Liver (tissue), 9 donors: Measurements from ENCODE around the gene ERC2. TPM values are rescaled to one million over a fixed set of nuclear protein-coding genes. Genes with fewer than 3 reads are reported as not detected.

Experiments
- DNase-seq: peaks from one replicate; pipeline ENCODE4 v3.0.0-alpha.2; 2017; ENCODE audit warnings: low spot score
- H3K27ac ChIP-seq, 2 donors: one replicate each; pipeline ENCODE4 v1.7.0; 2013; ENCODE audit warnings: inconsistent platforms in 2 of 2, low read length in 2 of 2, control low read depth in 1 of 2, low read depth in 1 of 2, mild to moderate bottlenecking in 1 of 2
- H3K27me3 ChIP-seq, 4 donors: one replicate each; pipeline versions ENCODE4 v1.6.1 to v1.7.0; 2013; ENCODE audit warnings: low read length in 3 of 4, inconsistent platforms in 1 of 4, mild to moderate bottlenecking in 1 of 4, moderate library complexity in 1 of 4; ENCODE audit not compliant: control insufficient read depth in 4 of 4, insufficient read depth in 4 of 4
- H3K36me3 ChIP-seq, 4 donors: one replicate each; pipeline versions ENCODE4 v1.6.1 to v1.7.0; 2013; ENCODE audit warnings: low read length in 3 of 4, mild to moderate bottlenecking in 3 of 4, low read depth in 1 of 4, moderate library complexity in 1 of 4; ENCODE audit not compliant: control insufficient read depth in 4 of 4, insufficient read depth in 3 of 4
- H3K4me1 ChIP-seq, 4 donors: one replicate each; pipeline versions ENCODE4 v1.6.1 to v1.7.0; 2013; ENCODE audit warnings: low read length in 3 of 4, mild to moderate bottlenecking in 3 of 4, moderate library complexity in 1 of 4; ENCODE audit not compliant: control insufficient read depth in 4 of 4, insufficient read depth in 4 of 4
- H3K4me3 ChIP-seq, 3 donors: one replicate each; pipeline versions ENCODE4 v1.6.1 to v1.7.0; 2013; ENCODE audit warnings: low read length in 3 of 3, control low read depth in 1 of 3, low read depth in 1 of 3, mild to moderate bottlenecking in 1 of 3
- H3K9ac ChIP-seq, 2 donors: one replicate each; pipeline ENCODE4 v1.7.0; 2013; ENCODE audit warnings: low read length in 2 of 2, mild to moderate bottlenecking in 2 of 2, moderate library complexity in 2 of 2, control low read depth in 1 of 2, low read depth in 1 of 2
- H3K9me3 ChIP-seq, 4 donors: one replicate each; pipeline versions ENCODE4 v1.6.1 to v1.7.0; 2013; ENCODE audit warnings: low read length in 3 of 4; ENCODE audit not compliant: control insufficient read depth in 4 of 4
- FOXA1 ChIP-seq: IDR thresholded peaks from 2 replicates; pipeline ENCODE4 v1.6.1; 2016; ENCODE audit warnings: antibody characterized with exemption
- FOXA2 ChIP-seq: IDR thresholded peaks from 2 replicates; pipeline ENCODE4 v1.6.1; 2016; ENCODE audit warnings: antibody characterized with exemption
- GABPA ChIP-seq, 2 donors: IDR thresholded peaks in 1 of 2; conservative IDR thresholded peaks in 1 of 2; 2 replicates each; pipeline ENCODE4 v1.6.1; 2016; ENCODE audit warnings: antibody characterized with exemption in 2 of 2, mild to moderate bottlenecking in 1 of 2, moderate library complexity in 1 of 2
- HNF4A ChIP-seq, 2 donors: conservative IDR thresholded peaks; 2 replicates each; pipeline ENCODE4 v1.6.1; 2016; ENCODE audit warnings: antibody characterized with exemption in 2 of 2, mild to moderate bottlenecking in 2 of 2
- HNF4G ChIP-seq: IDR thresholded peaks from 2 replicates; pipeline ENCODE4 v1.6.1; 2016; ENCODE audit warnings: antibody characterized with exemption
- JUND ChIP-seq, 2 donors: IDR thresholded peaks; 2 replicates each; pipeline ENCODE4 v1.6.1; 2016; ENCODE audit warnings: antibody characterized with exemption in 2 of 2
- NR2F2 ChIP-seq: IDR thresholded peaks from 2 replicates; pipeline ENCODE4 v1.6.1; 2016; ENCODE audit warnings: antibody characterized with exemption
- RAD21 ChIP-seq, 2 donors: IDR thresholded peaks; 2 replicates each; pipeline ENCODE4 v1.6.1; 2016; ENCODE audit warnings: antibody characterized with exemption in 2 of 2, mild to moderate bottlenecking in 2 of 2
- SP1 ChIP-seq: IDR thresholded peaks from 2 replicates; pipeline ENCODE4 v1.6.1; 2018; ENCODE audit warnings: antibody characterized with exemption, mild to moderate bottlenecking
- TAF1 ChIP-seq: conservative IDR thresholded peaks from 2 replicates; pipeline ENCODE4 v1.6.1; 2016; ENCODE audit warnings: antibody characterized with exemption, mild to moderate bottlenecking
- YY1 ChIP-seq: IDR thresholded peaks from 2 replicates; pipeline ENCODE4 v1.6.1; 2016; ENCODE audit warnings: antibody characterized with exemption, mild to moderate bottlenecking
- ZBTB33 ChIP-seq: IDR thresholded peaks from 2 replicates; pipeline ENCODE4 v1.6.1; 2016; ENCODE audit warnings: antibody characterized with exemption
- WGBS: extraction: QIAGEN DNeasy Blood & Tissue Kit; methylation state at CpG from one replicate; pipeline ENCODE4 v1.1.7; 2013; 5-methylcytosine and 5-hydroxymethylcytosine counted together
- polyA plus RNA-seq, 2 donors: library from polyadenylated mRNA; stranded (reverse) in 1 of 2; unstranded in 1 of 2; fragments of 200-250 nt in 1 of 2; fragments of >200 nt in 1 of 2; fragmentation: Nextera tagmentation in 1 of 2; extraction: Ambion mirVana in 1 of 2; gene quantifications; one replicate each; pipeline versions ENCODE4 v1.2.1 to v1.2.3, GENCODE V29; 2013 to 2015
- total RNA-seq, 2 donors: library from RNA; depleted of rRNA; stranded (reverse); fragments of >200 nt; gene quantifications; one replicate each; pipeline ENCODE4 v1.2.3, GENCODE V29; 2014
- TF ChIP-seq, protein P1 (sequence below): IDR thresholded peaks from 2 replicates; pipeline ENCODE4 v1.6.1; 2016; ENCODE audit warnings: antibody characterized with exemption
- TF ChIP-seq, protein P2 (sequence below): IDR thresholded peaks from 2 replicates; pipeline ENCODE4 v1.6.1; 2016; ENCODE audit warnings: antibody characterized with exemption, mild to moderate bottlenecking
- donor health status: healthy.
- donor health status: healthy.
- donor health status: healthy.
- donor health status: healthy.
- donor health status: healthy.

Gene ERC2
- total and polyA plus RNA-seq, 4 donors: 0.14 to 0.25 TPM; not detected in 2

DNA sequence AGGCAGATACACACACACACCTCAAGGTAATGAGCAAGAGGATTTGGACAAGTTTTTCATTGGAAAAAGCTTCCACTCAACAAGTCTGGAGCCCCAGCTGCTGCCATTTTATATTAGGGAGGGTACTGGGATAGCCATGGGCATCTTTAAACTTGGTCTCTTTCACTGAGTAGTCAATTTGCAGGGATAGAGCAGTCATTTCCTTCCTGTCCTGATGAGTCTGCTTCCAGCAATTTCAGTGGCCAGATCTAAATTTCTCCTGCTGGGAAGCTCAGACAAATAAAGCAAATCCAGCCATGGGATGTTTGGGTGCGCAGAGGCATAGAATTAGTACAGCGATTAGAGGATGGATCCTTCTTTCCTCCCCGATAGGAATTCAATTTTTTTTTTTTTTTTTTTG is 874 bp upstream of the ERC2 start:
- TF ChIP-seq, protein P1, sequence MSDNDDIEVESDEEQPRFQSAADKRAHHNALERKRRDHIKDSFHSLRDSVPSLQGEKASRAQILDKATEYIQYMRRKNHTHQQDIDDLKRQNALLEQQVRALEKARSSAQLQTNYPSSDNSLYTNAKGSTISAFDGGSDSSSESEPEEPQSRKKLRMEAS: no peak
- H3K27me3 ChIP-seq: peaks cover 0 to 18% (median 8%) of the 10 kb centered on the region in 4 donors
- no peak overlapping the region for H3K27ac ChIP-seq
- H3K9ac ChIP-seq: no peak overlapping the region
- no peaks in the 10 kb centered on the region for H3K9me3 ChIP-seq
- no peak for DNase-seq
- H3K36me3 ChIP-seq: no peaks in the 10 kb centered on the region
- WGBS: 87% methylated on average over 3 of the region's 3 CpGs
- peaks cover 0 to 12% (median 4%) of the 10 kb centered on the region in 4 donors for H3K4me1 ChIP-seq
- no peak overlapping the region for H3K4me3 ChIP-seq

DNA sequence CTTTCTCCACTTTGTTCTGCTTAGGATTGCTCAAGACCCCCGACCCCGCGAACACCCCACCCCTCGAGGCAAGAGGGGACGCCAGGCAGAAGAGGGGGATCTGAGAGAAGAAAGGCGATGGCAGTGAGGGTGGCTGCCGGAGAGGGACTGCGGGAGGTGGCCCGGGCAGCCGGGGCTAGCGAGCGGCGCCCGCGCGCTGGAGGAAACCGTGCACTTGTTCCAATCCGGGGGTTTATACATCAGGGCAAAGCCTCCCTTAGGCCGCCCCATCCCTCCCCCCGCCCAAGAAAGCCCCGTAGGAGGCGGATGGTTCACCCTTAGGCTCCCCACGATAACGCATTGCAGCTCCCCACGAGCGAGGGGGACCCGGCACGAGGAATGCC is 475 bp downstream of the ERC2 start:
- Histone ChIP-seq H3K9me3 (no peaks in the 10 kb centered on the region), H3K27me3 (peaks cover 0 to 18% (median 8%) of the 10 kb centered on the region in 4 donors), H3K9ac (no peak overlapping the region), H3K4me3 (peak overlapping the region in 2 of 3 donors; percentile 14 to 54), H3K4me1 (peaks cover 0 to 12% (median 4%) of the 10 kb centered on the region in 4 donors), H3K36me3 (no peaks in the 10 kb centered on the region), H3K27ac (no peak overlapping the region)
- DNase-seq: no peak
- WGBS: 4% methylated on average over 28 of the region's 28 CpGs
- TF ChIP-seq HNF4G (no peak), HNF4A (conservative IDR thresholded peaks at IDR 0.05) (no peak), RAD21 (IDR thresholded peaks at IDR 0.05) (no peak), SP1 (no peak), YY1 (no peak), FOXA2 (no peak), FOXA1 (no peak), NR2F2 (no peak)
- TF ChIP-seq, protein P2, sequence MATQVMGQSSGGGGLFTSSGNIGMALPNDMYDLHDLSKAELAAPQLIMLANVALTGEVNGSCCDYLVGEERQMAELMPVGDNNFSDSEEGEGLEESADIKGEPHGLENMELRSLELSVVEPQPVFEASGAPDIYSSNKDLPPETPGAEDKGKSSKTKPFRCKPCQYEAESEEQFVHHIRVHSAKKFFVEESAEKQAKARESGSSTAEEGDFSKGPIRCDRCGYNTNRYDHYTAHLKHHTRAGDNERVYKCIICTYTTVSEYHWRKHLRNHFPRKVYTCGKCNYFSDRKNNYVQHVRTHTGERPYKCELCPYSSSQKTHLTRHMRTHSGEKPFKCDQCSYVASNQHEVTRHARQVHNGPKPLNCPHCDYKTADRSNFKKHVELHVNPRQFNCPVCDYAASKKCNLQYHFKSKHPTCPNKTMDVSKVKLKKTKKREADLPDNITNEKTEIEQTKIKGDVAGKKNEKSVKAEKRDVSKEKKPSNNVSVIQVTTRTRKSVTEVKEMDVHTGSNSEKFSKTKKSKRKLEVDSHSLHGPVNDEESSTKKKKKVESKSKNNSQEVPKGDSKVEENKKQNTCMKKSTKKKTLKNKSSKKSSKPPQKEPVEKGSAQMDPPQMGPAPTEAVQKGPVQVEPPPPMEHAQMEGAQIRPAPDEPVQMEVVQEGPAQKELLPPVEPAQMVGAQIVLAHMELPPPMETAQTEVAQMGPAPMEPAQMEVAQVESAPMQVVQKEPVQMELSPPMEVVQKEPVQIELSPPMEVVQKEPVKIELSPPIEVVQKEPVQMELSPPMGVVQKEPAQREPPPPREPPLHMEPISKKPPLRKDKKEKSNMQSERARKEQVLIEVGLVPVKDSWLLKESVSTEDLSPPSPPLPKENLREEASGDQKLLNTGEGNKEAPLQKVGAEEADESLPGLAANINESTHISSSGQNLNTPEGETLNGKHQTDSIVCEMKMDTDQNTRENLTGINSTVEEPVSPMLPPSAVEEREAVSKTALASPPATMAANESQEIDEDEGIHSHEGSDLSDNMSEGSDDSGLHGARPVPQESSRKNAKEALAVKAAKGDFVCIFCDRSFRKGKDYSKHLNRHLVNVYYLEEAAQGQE: no peak

DNA sequence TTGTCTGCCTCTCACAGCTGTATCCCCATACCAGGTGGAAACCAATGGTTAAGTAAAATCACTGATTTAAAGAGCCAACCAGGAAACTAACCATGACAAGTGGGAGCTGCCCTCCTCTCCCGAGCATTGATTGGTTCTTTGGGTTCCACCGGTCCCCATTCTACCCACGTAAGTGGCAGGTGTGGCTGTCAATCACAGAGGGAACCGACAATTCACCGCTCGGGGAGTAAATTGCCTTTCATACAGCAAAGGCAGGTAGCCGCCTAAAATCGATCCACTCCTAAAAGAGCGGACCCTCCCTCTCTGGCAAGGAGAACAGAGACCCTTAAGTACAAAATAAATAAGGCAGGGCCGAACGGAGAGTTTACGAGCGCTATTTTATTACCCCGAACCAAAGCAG is 1.2 kb downstream of the ERC2 start:
- TF ChIP-seq SP1: peak; percentile 19
- TF ChIP-seq, protein P1: no peak
- no peak overlapping the region for H3K9ac ChIP-seq
- no peak for DNase-seq
- no peaks in the 10 kb centered on the region for H3K9me3 ChIP-seq
- WGBS: 4% methylated on average over 14 of the region's 14 CpGs
- H3K27ac ChIP-seq: no peak overlapping the region
- H3K36me3 ChIP-seq: no peaks in the 10 kb centered on the region
- peaks cover 0 to 22% (median 8%) of the 10 kb centered on the region in 4 donors for H3K27me3 ChIP-seq
- peak overlapping the region in 1 of 3 donors; percentile 54 for H3K4me3 ChIP-seq
- peaks cover 0 to 12% (median 4%) of the 10 kb centered on the region in 4 donors for H3K4me1 ChIP-seq

GRCh38 chr3:56459719-56460118 is 8.5 kb downstream of the ERC2 start:
- H3K9me3 ChIP-seq: no peaks in the 10 kb centered on the region
- TF ChIP-seq JUND (IDR thresholded peaks at IDR 0.05) (no peak), SP1 (no peak), RAD21 (IDR thresholded peaks at IDR 0.05) (no peak), YY1 (no peak), TAF1 (no peak), ZBTB33 (no peak), NR2F2 (no peak), HNF4A (conservative IDR thresholded peaks at IDR 0.05) (no peak), FOXA1 (no peak), GABPA (IDR thresholded peaks at IDR 0.05 in 1 of 2, conservative IDR thresholded peaks at IDR 0.05 in 1 of 2) (no peak)
- TF ChIP-seq, protein P2: no peak

More at GRCh38 chr3:56459719-56460118, 8.5 kb downstream of the ERC2 start:
- no peak for DNase-seq
- H3K4me1 ChIP-seq: no peaks in the 10 kb centered on the region
- no peak overlapping the region for H3K9ac ChIP-seq
- H3K4me3 ChIP-seq: no peak overlapping the region
- H3K27me3 ChIP-seq: peaks cover 0 to 13% (median 0%) of the 10 kb centered on the region in 4 donors
- H3K27ac ChIP-seq: no peak overlapping the region
- no peaks in the 10 kb centered on the region for H3K36me3 ChIP-seq
- 78% methylated on average over 3 of the region's 3 CpGs for WGBS
